GM23248 (cell line): Measurements from ENCODE around the gene KCNG2.

Source experiments
- EZH2 ChIP-seq: fragments of 200-600 bp; sonication (generic); IDR thresholded peaks from 2 replicates; pipeline ENCODE4 v1.6.1; 2018; ENCODE audit warnings: antibody characterized with exemption, mild to moderate bottlenecking; ENCODE audit not compliant: insufficient read depth, poor library complexity, severe bottlenecking
- EZH2phosphoT487 ChIP-seq: fragments of 200-600 bp; sonication (generic); IDR thresholded peaks from 2 replicates; pipeline ENCODE4 v1.6.1; 2018; ENCODE audit warnings: antibody characterized with exemption, moderate library complexity, mild to moderate bottlenecking, low read depth; ENCODE audit not compliant: insufficient read depth

DNA sequence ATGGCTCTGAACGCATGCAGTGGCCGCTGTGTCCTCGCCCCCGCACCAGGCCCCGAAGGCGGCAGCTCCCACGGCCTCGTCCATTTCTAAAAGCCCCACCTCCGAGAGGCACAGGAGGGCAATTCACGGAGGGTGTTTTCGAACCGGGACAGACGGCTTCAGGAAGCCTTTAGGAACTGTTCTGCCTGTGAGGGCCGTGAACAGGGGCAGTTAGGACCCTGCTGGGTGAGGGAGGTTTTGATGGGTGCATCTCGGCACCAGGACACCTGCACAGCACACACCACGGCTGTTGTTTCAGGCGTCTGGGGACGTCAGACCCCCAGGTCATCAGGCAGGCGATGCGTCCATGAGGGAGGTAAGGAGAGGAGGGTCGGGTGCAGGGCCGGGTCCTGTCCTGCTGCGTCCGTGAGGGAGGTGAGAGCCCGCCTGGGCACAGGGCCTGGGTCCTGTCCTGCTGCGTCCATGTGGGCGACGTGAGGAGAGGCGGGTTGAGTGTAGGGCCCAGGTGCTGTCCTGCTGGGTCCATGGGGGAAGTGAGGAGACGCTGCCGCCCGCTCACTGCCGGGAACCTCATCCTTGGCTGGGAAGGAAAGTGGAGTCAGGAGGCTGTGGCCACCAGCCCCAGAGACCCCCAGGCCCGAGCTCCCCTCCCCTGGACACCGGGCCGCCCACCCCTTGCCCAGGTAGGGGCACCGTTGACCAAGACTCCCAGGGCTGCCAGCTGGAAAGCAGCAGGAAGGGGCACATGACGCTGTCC lies 25.5 kb upstream of the KCNG2 start:
- TF ChIP-seq EZH2, result no peak
- no peak for TF ChIP-seq EZH2phosphoT487
